PC-9 (cell line): ENCODE results near the gene WAPL. TPM values are rescaled to one million over a fixed set of nuclear protein-coding genes. Genes with fewer than 3 reads are reported as not detected.

Experiments
- BruUV-seq: library from RNA; stranded (reverse); fragments of 400-500 nt; replicated peaks from 2 replicates; lab custom pipeline; 2021; lab: Mats Ljungman, UMichigan
- CTCF ChIA-PET: fragments of 300-600 bp; sonication (Branson Sonifier 250); formaldehyde crosslinking; loops from one replicate; lab custom pipeline; 2022; ENCODE audit warnings: antibody characterized with exemption; lab: Charles Lee
- POLR2A ChIA-PET: fragments of 300-600 bp; sonication (Branson Sonifier 250); formaldehyde crosslinking; loops from one replicate; lab custom pipeline; 2022; ENCODE audit warnings: antibody characterized with exemption; ENCODE audit not compliant: unreplicated experiment; lab: Charles Lee
- DNase-seq, 2 experiments: peaks; one replicate each; pipeline versions ENCODE4 v3.0.0 to v3.0.0-alpha.2; 2015 to 2022; ENCODE audit warnings: mixed read lengths in 1 of 2
- H2AFZ ChIP-seq: fragments of 200-600 bp; sonication (generic); 2 replicates; pipeline ENCODE4 v1.8.1; 2017; ENCODE audit warnings: antibody characterized with exemption
- H3F3A ChIP-seq: fragments of 200-600 bp; sonication (generic); 2 replicates; pipeline ENCODE4 v1.8.1; 2017; ENCODE audit warnings: antibody characterized with exemption, mild to moderate bottlenecking, low read depth; ENCODE audit not compliant: insufficient read depth
- H3K27ac ChIP-seq: fragments of 200-600 bp; sonication (generic); 2 replicates; pipeline ENCODE4 v1.6.1; 2016; ENCODE audit warnings: mixed run types
- H3K27me3 ChIP-seq: fragments of 200-600 bp; sonication (generic); 2 replicates; pipeline ENCODE4 v1.6.1; 2016; ENCODE audit warnings: low read depth, mixed run types; ENCODE audit not compliant: insufficient read depth
- H3K36me3 ChIP-seq: fragments of 200-600 bp; sonication (generic); 2 replicates; pipeline ENCODE4 v1.6.1; 2016; ENCODE audit warnings: low read depth, mixed run types
- H3K4me1 ChIP-seq: fragments of 200-600 bp; sonication (generic); replicated peaks from 2 replicates; pipeline ENCODE4 v1.6.1; 2016; ENCODE audit warnings: mixed run types; ENCODE audit not compliant: insufficient read depth
- H3K4me2 ChIP-seq: fragments of 200-600 bp; sonication (generic); 2 replicates; pipeline ENCODE4 v1.6.1; 2017; ENCODE audit warnings: mixed run types
- H3K4me3 ChIP-seq: fragments of 200-600 bp; sonication (generic); 2 replicates; pipeline ENCODE4 v1.6.1; 2016; ENCODE audit warnings: mixed run types
- H3K79me2 ChIP-seq: fragments of 200-600 bp; sonication (generic); 2 replicates; pipeline ENCODE4 v1.6.1; 2017; ENCODE audit warnings: low read depth, mixed run types
- H3K9me2 ChIP-seq: fragments of 200-600 bp; sonication (generic); 2 replicates; pipeline ENCODE4 v1.8.1; 2017; ENCODE audit warnings: mild to moderate bottlenecking; ENCODE audit not compliant: insufficient read depth
- H3K9me3 ChIP-seq: fragments of 200-600 bp; sonication (generic); 2 replicates; pipeline ENCODE4 v1.8.1; 2016; ENCODE audit warnings: low read depth; ENCODE audit not compliant: insufficient read depth
- H4K20me1 ChIP-seq: fragments of 200-600 bp; sonication (generic); 2 replicates; pipeline ENCODE4 v1.8.1; 2017; ENCODE audit not compliant: insufficient read depth
- EZH2 ChIP-seq: fragments of 200-600 bp; sonication (generic); IDR thresholded peaks from 2 replicates; pipeline ENCODE4 v1.8.0; 2017; ENCODE audit warnings: antibody characterized with exemption, low read depth
- intact Hi-C: fragments of 100-400 bp; cut with micrococcal nuclease; formaldehyde crosslinking; loops from one replicate; pipeline ENCODE4 v1.10.0; 2022; ENCODE audit not compliant: unreplicated experiment
- total RNA-seq: library from RNA; stranded (reverse); gene quantifications from 2 replicates; pipeline ENCODE4 v1.2.3, GENCODE V29; 2021
- TF ChIP-seq, protein P1 (sequence below): fragments of 200-600 bp; sonication (generic); conservative IDR thresholded peaks from 2 replicates; pipeline ENCODE4 v1.6.1; 2017; ENCODE audit warnings: mixed run types, antibody characterized with exemption, mild to moderate bottlenecking, moderate library complexity

The WAPL gene
- total RNA-seq, 1 experiment from 2014 or later = 20.9 TPM

DNA sequence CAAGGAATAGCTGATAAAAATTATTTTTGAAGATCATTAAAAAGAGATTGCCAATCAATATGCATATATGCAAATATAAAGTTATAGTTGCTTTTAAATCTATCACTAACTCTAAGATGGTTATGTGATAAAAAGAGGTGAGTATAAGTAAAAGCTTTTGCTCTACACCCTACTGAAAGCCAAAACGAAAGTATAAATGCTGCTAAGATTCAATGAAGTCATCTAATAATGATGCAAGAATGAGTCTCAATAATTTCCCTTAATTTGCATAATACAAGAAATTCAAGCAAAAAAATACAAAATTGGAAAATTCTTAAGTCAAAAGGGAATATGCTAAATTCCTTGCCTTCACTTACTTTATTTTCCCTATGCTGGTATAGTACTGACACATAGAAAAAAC lies 75.2 kb downstream of the WAPL start:
- Histone ChIP-seq H3K27me3 (no peaks in the 10 kb centered on the region), H3K4me2 (no peak overlapping the region), H3K9me3 (no peaks in the 10 kb centered on the region), H4K20me1 (no peaks in the 10 kb centered on the region), H3K79me2 (no peaks in the 10 kb centered on the region), H2AFZ (no peak overlapping the region), H3K9me2 (no peaks in the 10 kb centered on the region), H3K4me1 (no peaks in the 10 kb centered on the region), H3K27ac (no peak overlapping the region), H3K4me3 (no peak overlapping the region), H3F3A (no peaks in the 10 kb centered on the region), H3K36me3 (peaks cover 6% of the 10 kb centered on the region; the same call in 1 of the 2 replicates)
- ChIA-PET CTCF (no interaction called here), POLR2A (no interaction called here)
- no TSS peak for BruUV-seq
- DNase-seq = no peak
- TF ChIP-seq EZH2 = no peak
- TF ChIP-seq, protein P1, sequence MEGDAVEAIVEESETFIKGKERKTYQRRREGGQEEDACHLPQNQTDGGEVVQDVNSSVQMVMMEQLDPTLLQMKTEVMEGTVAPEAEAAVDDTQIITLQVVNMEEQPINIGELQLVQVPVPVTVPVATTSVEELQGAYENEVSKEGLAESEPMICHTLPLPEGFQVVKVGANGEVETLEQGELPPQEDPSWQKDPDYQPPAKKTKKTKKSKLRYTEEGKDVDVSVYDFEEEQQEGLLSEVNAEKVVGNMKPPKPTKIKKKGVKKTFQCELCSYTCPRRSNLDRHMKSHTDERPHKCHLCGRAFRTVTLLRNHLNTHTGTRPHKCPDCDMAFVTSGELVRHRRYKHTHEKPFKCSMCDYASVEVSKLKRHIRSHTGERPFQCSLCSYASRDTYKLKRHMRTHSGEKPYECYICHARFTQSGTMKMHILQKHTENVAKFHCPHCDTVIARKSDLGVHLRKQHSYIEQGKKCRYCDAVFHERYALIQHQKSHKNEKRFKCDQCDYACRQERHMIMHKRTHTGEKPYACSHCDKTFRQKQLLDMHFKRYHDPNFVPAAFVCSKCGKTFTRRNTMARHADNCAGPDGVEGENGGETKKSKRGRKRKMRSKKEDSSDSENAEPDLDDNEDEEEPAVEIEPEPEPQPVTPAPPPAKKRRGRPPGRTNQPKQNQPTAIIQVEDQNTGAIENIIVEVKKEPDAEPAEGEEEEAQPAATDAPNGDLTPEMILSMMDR = no peak
- intact Hi-C loops = no loop called here

DNA sequence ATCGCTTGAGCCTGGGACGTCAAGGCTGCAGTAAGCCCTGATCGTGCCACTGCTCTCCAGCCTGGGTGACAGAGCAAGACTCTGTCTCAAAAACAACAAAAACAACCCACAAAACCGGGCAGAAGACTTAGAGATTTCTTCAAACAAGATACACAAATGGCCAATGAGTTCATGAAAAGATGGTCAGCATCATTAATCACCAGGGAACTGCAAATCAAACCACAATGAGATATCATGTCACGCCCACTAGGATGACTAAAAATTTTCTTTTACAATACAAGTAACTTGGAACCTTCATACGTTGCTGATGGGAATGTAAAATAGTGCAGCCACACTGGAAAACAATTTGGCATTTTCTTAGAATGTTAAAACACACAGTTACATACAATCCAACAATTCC lies 77.7 kb downstream of the WAPL start:
- CTCF ChIA-PET = no interaction called here
- no peak overlapping the region for H3K27ac ChIP-seq
- no peak for DNase-seq

DNA sequence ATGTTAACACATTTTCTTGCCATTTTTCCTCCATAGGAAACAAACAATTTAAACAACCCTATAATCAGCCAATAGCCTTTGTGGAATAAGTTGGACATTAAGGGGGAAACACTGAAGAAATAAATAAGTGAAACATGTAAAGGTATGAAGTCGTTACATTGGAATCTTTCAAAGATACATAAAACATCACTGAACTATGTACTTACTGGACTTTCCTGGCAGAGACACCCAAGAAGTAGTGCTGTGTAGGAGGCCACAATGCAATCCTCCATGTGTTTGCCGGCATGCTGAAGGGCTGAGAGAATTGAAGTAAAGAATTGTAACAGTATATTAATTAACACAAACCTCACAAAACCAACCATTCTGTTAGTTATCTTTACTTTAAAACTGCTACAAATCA lies 78.5 kb downstream of the WAPL start:
- intact Hi-C loops = no loop called here
- no peaks in the 10 kb centered on the region for H3K9me3 ChIP-seq
- H3K27ac ChIP-seq = no peak overlapping the region
- no peaks in the 10 kb centered on the region for H3K79me2 ChIP-seq
- H3K36me3 ChIP-seq = no peaks in the 10 kb centered on the region
- no peaks in the 10 kb centered on the region for H3K27me3 ChIP-seq
- H3F3A ChIP-seq = no peaks in the 10 kb centered on the region
- no peak for DNase-seq
- no peak overlapping the region for H3K4me2 ChIP-seq
- ChIA-PET POLR2A (no interaction called here), CTCF (no interaction called here)
- H4K20me1 ChIP-seq = no peaks in the 10 kb centered on the region
- H2AFZ ChIP-seq = no peak overlapping the region
- no peaks in the 10 kb centered on the region for H3K4me1 ChIP-seq
- BruUV-seq = no TSS peak
- H3K9me2 ChIP-seq = no peaks in the 10 kb centered on the region
- TF ChIP-seq, protein P1 = no peak
- TF ChIP-seq EZH2 = no peak
- no peak overlapping the region for H3K4me3 ChIP-seq

More for the DNA sequence above, 77.7 kb downstream of the WAPL start:
- H3F3A ChIP-seq = no peaks in the 10 kb centered on the region
- no peaks in the 10 kb centered on the region for H3K36me3 ChIP-seq
- H4K20me1 ChIP-seq = no peaks in the 10 kb centered on the region
- H3K4me1 ChIP-seq = no peaks in the 10 kb centered on the region
- no peak overlapping the region for H2AFZ ChIP-seq
- intact Hi-C loops = no loop called here
- no peak overlapping the region for H3K4me2 ChIP-seq
- H3K27me3 ChIP-seq = no peaks in the 10 kb centered on the region
- no peaks in the 10 kb centered on the region for H3K9me2 ChIP-seq
- H3K4me3 ChIP-seq = no peak overlapping the region
- H3K79me2 ChIP-seq = no peaks in the 10 kb centered on the region
- POLR2A ChIA-PET = no interaction called here
- no peak for TF ChIP-seq EZH2
- TF ChIP-seq, protein P1 = no peak
- no peaks in the 10 kb centered on the region for H3K9me3 ChIP-seq
- no TSS peak for BruUV-seq
